Astrocyte of the cerebellum (primary cell): ENCODE results near the gene MTX1.

Experiments
- DNase-seq: peaks from one replicate; pipeline ENCODE4 v3.0.0-alpha.2; 2011; ENCODE audit warnings: low read depth
- H3K4me3 ChIP-seq: 2 replicates; pipeline ENCODE4 v1.5.1; 2011; ENCODE audit warnings: mild to moderate bottlenecking, low read depth, low read length, moderate library complexity
- in situ Hi-C: cut with HindIII; loops from 2 replicates; pipeline ENCODE4 v1.10.0; 2017; ENCODE audit warnings: low sequenced_read_pairs
- TF ChIP-seq, protein P1 (sequence below): IDR thresholded peaks from 2 replicates; pipeline ENCODE4 v1.5.1; 2012; ENCODE audit warnings: low read length, low read depth, moderate library complexity, mild to moderate bottlenecking; ENCODE audit errors: missing control alignments

Gene MTX1

DNA sequence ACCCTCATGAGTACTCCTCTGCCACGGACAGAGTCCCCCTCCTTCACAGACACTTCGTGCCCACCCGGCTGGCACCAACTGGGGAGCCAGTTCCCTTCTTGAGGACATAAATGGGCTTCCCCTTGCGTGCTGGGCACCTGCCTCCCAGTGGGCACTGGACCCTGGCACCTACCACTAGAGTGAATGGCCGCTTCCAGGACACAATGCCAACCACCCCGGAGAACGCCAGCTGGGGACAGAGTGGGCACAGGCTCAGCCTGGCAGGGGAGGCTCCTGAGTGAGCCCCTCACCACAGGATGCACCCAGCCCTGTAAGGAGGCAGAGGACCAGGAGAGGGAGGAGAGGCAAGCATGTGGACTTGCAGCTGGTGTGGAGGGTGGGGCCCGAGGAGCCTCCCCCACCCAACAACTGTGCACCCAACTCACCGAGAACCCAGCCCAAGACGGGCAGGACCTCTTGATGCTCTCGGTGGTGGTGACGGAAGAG is 45.8 kb downstream of the MTX1 start:
- DNase-seq = no peak
- in situ Hi-C loops = no loop called here
- peak overlapping the region; percentile 57 for H3K4me3 ChIP-seq
- TF ChIP-seq, protein P1, sequence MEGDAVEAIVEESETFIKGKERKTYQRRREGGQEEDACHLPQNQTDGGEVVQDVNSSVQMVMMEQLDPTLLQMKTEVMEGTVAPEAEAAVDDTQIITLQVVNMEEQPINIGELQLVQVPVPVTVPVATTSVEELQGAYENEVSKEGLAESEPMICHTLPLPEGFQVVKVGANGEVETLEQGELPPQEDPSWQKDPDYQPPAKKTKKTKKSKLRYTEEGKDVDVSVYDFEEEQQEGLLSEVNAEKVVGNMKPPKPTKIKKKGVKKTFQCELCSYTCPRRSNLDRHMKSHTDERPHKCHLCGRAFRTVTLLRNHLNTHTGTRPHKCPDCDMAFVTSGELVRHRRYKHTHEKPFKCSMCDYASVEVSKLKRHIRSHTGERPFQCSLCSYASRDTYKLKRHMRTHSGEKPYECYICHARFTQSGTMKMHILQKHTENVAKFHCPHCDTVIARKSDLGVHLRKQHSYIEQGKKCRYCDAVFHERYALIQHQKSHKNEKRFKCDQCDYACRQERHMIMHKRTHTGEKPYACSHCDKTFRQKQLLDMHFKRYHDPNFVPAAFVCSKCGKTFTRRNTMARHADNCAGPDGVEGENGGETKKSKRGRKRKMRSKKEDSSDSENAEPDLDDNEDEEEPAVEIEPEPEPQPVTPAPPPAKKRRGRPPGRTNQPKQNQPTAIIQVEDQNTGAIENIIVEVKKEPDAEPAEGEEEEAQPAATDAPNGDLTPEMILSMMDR = no peak

DNA sequence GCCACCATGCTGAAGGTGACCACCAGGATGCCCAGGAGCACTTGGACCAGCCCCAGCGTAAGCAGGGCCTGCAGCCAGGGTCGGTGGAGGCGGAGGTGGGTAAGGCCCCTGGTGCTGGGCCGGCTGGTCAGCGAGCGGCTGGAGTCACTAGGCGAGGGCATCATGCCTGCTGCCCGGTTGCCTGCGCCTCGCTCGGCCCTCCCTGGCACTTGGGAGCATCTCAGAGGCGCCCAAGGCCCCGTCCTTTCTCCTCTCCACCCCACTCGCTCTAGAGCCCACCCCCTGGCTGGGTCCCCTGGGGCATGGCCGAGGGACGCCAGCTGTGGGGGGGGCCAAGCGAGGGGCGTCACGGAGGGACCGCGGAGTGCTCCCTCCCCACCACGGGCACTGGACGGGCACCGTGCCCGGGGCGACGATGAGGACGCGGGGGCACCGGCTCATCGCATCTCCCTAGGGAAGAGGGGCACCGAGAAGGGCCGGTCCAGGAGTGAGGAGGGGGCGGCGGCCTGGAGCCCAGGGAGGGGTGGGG is 46.3 kb downstream of the MTX1 start:
- no peak for DNase-seq
- H3K4me3 ChIP-seq = peak overlapping the region; percentile 57
- TF ChIP-seq, protein P1 = no peak
- in situ Hi-C loops = no loop called here

DNA sequence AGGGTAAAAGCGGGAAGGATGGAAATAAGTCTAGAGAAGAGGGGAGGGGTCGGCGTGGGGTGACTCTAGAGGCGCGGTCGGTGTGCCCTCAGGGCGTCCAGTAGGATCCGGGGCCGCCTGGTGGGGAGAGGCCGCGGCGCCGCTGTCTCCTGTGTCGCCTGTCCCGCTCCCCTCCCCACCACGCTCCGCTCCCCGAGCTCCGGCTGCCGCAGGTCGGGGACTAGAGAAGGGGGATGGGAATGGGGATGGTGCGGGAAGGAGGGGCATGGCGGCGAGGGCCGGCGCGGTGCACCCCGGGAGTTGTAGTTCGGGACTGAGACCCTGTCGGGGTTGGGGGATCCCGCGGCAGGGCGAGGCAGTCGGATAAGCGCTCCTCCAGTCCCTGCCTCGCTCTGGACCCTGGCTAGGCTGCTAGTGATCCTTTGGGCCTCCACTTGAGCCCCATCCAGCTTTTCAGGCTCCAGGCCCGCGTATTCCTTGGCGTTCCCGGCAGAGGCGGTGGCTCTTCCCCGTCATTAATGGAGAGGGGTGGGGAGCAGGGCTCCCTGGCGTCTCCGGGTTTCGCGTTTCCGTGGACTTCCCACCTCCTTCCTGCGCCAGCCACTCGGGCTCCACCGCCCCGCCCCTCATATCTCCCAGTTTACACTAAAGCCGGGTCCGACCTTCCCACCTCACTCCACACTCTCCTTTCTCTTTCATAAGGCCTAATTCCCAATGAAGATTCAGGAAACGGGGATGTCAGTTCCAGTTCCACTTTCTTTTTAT is 46.9 kb downstream of the MTX1 start, which contains the start of gene ENTREP3:
ENTREP3 (minus strand) TSS at position 241 of the 765 bp plus-strand sequence. CDS start 606 bp downstream, outside the sequence.
- TF ChIP-seq, protein P1 = no peak
- H3K4me3 ChIP-seq = peak within 1 kb of the TSS; percentile 57
- in situ Hi-C loops = no loop called here
- peak; percentile 29 for DNase-seq

DNA sequence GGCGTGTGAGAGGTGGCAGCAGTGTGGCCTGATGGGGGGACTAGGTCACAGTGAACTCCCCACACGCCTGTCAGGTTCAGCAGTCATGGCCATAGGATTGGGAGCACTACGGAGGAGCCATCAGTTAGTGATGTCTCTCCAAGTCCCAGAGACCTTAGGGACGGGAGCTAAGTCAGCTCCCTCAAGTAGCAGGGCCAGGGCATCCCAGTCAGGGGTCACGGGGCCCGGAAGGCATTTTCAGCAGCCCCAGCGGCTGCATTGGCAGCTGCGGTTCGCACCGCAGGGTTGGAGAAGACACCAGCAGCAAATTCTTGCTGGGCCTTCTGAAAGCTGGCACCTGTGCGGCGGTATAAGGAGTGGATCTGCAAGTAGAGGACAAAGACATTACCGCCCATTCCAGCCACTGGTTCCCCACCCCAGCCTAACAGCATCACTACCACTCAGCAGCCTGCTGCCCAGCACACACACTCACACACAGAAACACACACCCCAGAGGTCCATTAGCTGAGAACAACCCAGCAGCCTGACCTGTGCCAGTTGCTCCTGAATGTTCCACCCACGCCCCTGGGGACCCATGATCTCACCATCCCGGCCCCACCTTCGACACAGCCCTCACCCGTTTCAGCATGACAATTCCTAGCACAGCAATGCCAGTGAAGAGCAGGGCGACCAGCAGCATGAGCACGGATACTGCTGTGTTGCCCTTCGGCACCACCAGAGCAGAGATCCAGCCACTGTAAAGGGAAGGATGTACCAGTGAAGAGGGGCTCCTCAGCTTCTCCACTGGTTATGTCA is 47.8 kb downstream of the MTX1 start:
- in situ Hi-C loops = no loop called here
- TF ChIP-seq, protein P1 = no peak
- H3K4me3 ChIP-seq = peak overlapping the region; percentile 57
- DNase-seq = no peak

DNA sequence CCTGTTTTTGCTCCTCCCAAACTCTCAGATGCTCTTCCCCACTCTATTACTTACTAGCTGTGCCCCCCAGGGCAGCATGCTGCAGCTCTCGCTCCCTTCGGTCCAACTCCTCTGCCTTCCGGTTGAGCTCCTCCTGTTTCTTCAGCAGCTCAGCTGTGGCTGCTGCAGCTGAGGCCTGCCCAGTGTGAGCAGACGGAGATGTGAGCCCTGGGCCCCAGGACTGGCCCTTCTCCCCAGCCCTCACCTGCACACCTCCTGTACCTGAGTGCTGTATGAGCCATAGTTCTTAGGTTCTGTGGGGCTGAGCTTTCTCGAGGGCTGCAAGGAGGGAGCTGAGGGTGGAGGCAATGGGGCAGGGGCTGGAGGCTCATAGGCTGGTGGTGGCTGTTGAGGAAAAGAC is 51.8 kb downstream of the MTX1 start:
- in situ Hi-C loops = no loop called here
- TF ChIP-seq, protein P1 = no peak
- no peak overlapping the region for H3K4me3 ChIP-seq
- DNase-seq = no peak

DNA sequence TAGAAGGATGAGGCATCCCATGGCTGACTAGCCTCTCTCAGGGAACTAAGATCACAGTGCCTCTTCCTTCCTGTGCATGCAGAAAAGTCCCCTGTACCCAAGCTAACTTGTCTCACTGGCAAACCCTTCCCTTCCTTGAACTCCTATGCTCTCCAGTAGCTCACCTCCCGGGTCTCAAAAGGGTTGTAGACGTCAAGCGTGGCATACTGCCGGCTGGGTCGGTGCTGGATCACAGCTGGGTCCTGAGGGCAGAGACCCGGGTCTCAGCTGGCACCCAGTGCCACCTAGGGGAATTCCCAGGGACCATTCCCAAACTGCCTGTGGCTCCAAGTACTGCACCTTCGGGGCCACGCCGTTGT is 53.0 kb downstream of the MTX1 start:
- in situ Hi-C loops = no loop called here
- TF ChIP-seq, protein P1 = no peak

More for the DNA sequence above, 53.0 kb downstream of the MTX1 start:
- no peak for DNase-seq
- H3K4me3 ChIP-seq = peak overlapping the region; percentile 93
